ENCODE measurements around the gene MRPL58. TPM values are rescaled to one million over a fixed set of nuclear protein-coding genes. Genes with fewer than 3 reads are reported as not detected.

The MRPL58 gene
- total RNA-seq, 1 experiment from 2014 or later, result 41.9 TPM

DNA sequence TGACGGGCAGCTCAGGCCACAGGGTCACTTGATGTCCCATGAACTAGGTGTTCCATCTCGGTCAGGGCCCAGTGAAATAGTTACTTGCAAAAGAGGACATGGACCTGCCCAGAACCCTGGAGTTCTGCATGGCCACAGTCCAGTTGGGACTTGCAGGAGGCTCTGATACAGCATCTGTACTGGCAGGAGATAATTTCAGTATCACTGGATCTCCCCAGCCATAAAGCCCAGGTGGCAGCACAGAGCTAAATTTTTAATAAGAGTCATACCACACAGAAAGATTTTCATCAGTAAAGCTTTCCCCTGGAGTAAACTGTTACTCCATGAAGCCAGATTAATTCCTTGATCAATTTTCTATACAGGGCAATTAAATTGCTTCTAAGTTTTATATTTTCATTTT, 57.3 kb downstream of the MRPL58 start (continued):
- TF ChIP-seq, protein P1, sequence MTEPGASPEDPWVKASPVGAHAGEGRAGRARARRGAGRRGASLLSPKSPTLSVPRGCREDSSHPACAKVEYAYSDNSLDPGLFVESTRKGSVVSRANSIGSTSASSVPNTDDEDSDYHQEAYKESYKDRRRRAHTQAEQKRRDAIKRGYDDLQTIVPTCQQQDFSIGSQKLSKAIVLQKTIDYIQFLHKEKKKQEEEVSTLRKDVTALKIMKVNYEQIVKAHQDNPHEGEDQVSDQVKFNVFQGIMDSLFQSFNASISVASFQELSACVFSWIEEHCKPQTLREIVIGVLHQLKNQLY (CRISPR knock-in tag; IDR thresholded peaks at IDR 0.05), result no peak
- TF ChIP-seq CREM (CRISPR knock-in tag; IDR thresholded peaks at IDR 0.05) (no peak), ATF1 (CRISPR knock-in tag; IDR thresholded peaks at IDR 0.05) (no peak), ZNF532 (CRISPR knock-in tag; IDR thresholded peaks at IDR 0.05; ENCODE audit: borderline replicate concordance) (no peak), KAT7 (CRISPR knock-in tag; IDR thresholded peaks at IDR 0.05; ENCODE audit: borderline replicate concordance) (no peak)
- TF ChIP-seq, protein P2, sequence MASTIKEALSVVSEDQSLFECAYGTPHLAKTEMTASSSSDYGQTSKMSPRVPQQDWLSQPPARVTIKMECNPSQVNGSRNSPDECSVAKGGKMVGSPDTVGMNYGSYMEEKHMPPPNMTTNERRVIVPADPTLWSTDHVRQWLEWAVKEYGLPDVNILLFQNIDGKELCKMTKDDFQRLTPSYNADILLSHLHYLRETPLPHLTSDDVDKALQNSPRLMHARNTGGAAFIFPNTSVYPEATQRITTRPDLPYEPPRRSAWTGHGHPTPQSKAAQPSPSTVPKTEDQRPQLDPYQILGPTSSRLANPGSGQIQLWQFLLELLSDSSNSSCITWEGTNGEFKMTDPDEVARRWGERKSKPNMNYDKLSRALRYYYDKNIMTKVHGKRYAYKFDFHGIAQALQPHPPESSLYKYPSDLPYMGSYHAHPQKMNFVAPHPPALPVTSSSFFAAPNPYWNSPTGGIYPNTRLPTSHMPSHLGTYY (CRISPR knock-in tag; IDR thresholded peaks at IDR 0.05), result no peak

Other genes with a start within 250 kb of the MRPL58 start
- gene NAT9, start 236.3 kb upstream of the MRPL58 start, total RNA-seq (2021), result 66.0 to 71.2 TPM (median 67.1 TPM) in 3 replicates
- 0.14 to 0.31 TPM (median 0.23 TPM) in 3 replicates for gene GRIN2C, start 152.8 kb upstream of the MRPL58 start, total RNA-seq (2021)
- gene FDXR, start 139.7 kb upstream of the MRPL58 start, total RNA-seq (2021), result 46.5 to 52.8 TPM (median 49.7 TPM) in 3 replicates
- 1.1 to 2.2 TPM (median 1.2 TPM) in 3 replicates for gene FADS6, start 119.0 kb upstream of the MRPL58 start, total RNA-seq (2021)
- 1.9 to 2.9 TPM (median 2.6 TPM) in 3 replicates for gene USH1G, start 89.4 kb upstream of the MRPL58 start, total RNA-seq (2021)
- not detected in 3 replicates for gene OTOP2, start 88.4 kb upstream of the MRPL58 start, total RNA-seq (2021)
- gene OTOP3, start 76.8 kb upstream of the MRPL58 start, total RNA-seq (2021), result not detected in 3 replicates
- gene HID1, start 39.9 kb upstream of the MRPL58 start, total RNA-seq (2021), result 16.7 to 19.4 TPM (median 19.3 TPM) in 3 replicates
- 28.6 to 31.3 TPM (median 31.0 TPM) in 3 replicates for gene CDR2L, start 25.0 kb upstream of the MRPL58 start, total RNA-seq (2021)
- 383 to 427 TPM (median 419 TPM) in 3 replicates for gene ATP5PD, start 34.3 kb downstream of the MRPL58 start, total RNA-seq (2021)
- 31.3 to 34.0 TPM (median 32.8 TPM) in 3 replicates for gene KCTD2, start 34.6 kb downstream of the MRPL58 start, total RNA-seq (2021)
- gene SLC16A5, start 75.3 kb downstream of the MRPL58 start, total RNA-seq (2021), result 32.4 to 33.5 TPM (median 33.1 TPM) in 3 replicates
- gene ARMC7, start 97.3 kb downstream of the MRPL58 start, total RNA-seq (2021), result 13.2 to 15.9 TPM (median 14.8 TPM) in 3 replicates
- 91.0 to 102 TPM (median 96.9 TPM) in 3 replicates for gene NT5C, start 119.1 kb downstream of the MRPL58 start, total RNA-seq (2021)
- gene JPT1, start 141.8 kb downstream of the MRPL58 start, total RNA-seq (2021), result 289 to 341 TPM (median 300 TPM) in 3 replicates
- 650 to 764 TPM (median 757 TPM) in 3 replicates for gene SUMO2, start 170.3 kb downstream of the MRPL58 start, total RNA-seq (2021)
- 89.7 to 109 TPM (median 95.1 TPM) in 3 replicates for gene NUP85, start 193.0 kb downstream of the MRPL58 start, total RNA-seq (2021)
- 54.5 to 66.9 TPM (median 62.7 TPM) in 3 replicates for gene GGA3, start 248.9 kb downstream of the MRPL58 start, total RNA-seq (2021)
- 85.8 to 94.7 TPM (median 87.5 TPM) in 3 replicates for gene MRPS7, start 249.2 kb downstream of the MRPL58 start, total RNA-seq (2021)

Data from WTC11 (cell line).